HG02943 (cell line): ENCODE results near the gene ID3.
"Not testable (repeated sequence)": the region's sequence is repeated elsewhere in the genome, so short reads cannot be mapped to it uniquely, and the experiment has no call there.

Experiments used
- ATAC-seq: cut with Tn5 transposase; IDR thresholded peaks from one replicate; pipeline ENCODE4 v1.9.1; 2021; ENCODE audit warnings: mild to moderate bottlenecking, low read depth, moderate library complexity; ENCODE audit not compliant: unreplicated experiment

The ID3 gene

GRCh38 chr1:23554481-23555269, 4.6 kb downstream of the ID3 start:
- ATAC-seq: peak; percentile 39

GRCh38 chr1:23554127-23554480, 5.2 kb downstream of the ID3 start:
- no peak for ATAC-seq

- no peak for ATAC-seq
Measured at GRCh38 chr1:23553231-23554126, 5.8 kb downstream of the ID3 start.

- no peak for ATAC-seq
Measured at GRCh38 chr1:23551849-23552248, 7.5 kb downstream of the ID3 start.

- no peak for ATAC-seq
Measured at GRCh38 chr1:23548704-23549143, 10.6 kb downstream of the ID3 start.

- ATAC-seq: no peak
Measured at GRCh38 chr1:23546897-23547584, 12.3 kb downstream of the ID3 start.

- no peak for ATAC-seq
Measured at GRCh38 chr1:23545851-23546250, 13.4 kb downstream of the ID3 start.

- no peak for ATAC-seq
Measured at GRCh38 chr1:23544444-23545389, 14.6 kb downstream of the ID3 start.

GRCh38 chr1:23543707-23544443, 15.4 kb downstream of the ID3 start:
- ATAC-seq: no peak

- ATAC-seq: not testable (repeated sequence)
Measured at GRCh38 chr1:23542940-23543339, 16.4 kb downstream of the ID3 start.

GRCh38 chr1:23539698-23540266, 19.5 kb downstream of the ID3 start:
- peak; percentile 83 for ATAC-seq

- ATAC-seq: no peak
Measured at GRCh38 chr1:23537296-23537973, 21.9 kb downstream of the ID3 start.

- no peak for ATAC-seq
Measured at GRCh38 chr1:23533246-23534023, 25.9 kb downstream of the ID3 start.

- no peak for ATAC-seq
Measured at GRCh38 chr1:23531562-23532094, 27.7 kb downstream of the ID3 start.

GRCh38 chr1:23530747-23531561, 28.3 kb downstream of the ID3 start, which contains the start of gene E2F2:
Gene E2F2 (minus strand): TSS chr1:23531233. CDS start chr1:23530793, 440 bp downstream.
- ATAC-seq: no peak

GRCh38 chr1:23530087-23530746, 29.1 kb downstream of the ID3 start:
- no peak for ATAC-seq
